H1 (cell line): ENCODE data around the gene NXN. TPM values are rescaled to one million over a fixed set of nuclear protein-coding genes. Genes with fewer than 3 reads are reported as not detected.
A peak's percentile ranks its signal among the peaks of the same experiment; 100 is the strongest.

Source experiments
- CTCF ChIA-PET: fragments of 300-600 bp; sonication (Branson Sonifier 250); formaldehyde crosslinking; loops from one replicate; lab custom pipeline; 2021; ENCODE audit not compliant: partially characterized antibody; lab: Charles Lee
- POLR2A ChIA-PET: fragments of 300-600 bp; sonication (Branson Sonifier 250); formaldehyde crosslinking; loops from one replicate; lab custom pipeline; 2021; ENCODE audit warnings: inconsistent platforms; ENCODE audit not compliant: partially characterized antibody; lab: Charles Lee
- DNase-seq, 2 experiments: peaks; one replicate each; pipeline versions ENCODE4 v3.0.0 to v3.0.0-alpha.2; 2010 to 2022; ENCODE audit warnings: low spot score in 2 of 2, low read depth in 1 of 2, mixed read lengths in 1 of 2
- FAIRE-seq: peaks from 2 replicates; lab custom pipeline; 2011; peaks lifted over from hg19 to GRCh38; lab: Jason Lieb, UNC
- H2AFZ ChIP-seq: 2 replicates; pipeline ENCODE4 v1.8.1; 2012; ENCODE audit warnings: low read length, inconsistent platforms
- H2AK5ac ChIP-seq: 2 replicates; pipeline ENCODE4 v1.6.1; 2013; ENCODE audit warnings: low read depth, low read length
- H2BK120ac ChIP-seq: replicated peaks from 2 replicates; pipeline ENCODE3; 2013; ENCODE audit warnings: low read depth, low read length, inconsistent platforms
- H2BK12ac ChIP-seq: 2 replicates; pipeline ENCODE4 v1.6.1; 2013; ENCODE audit warnings: low read depth, low read length
- H2BK15ac ChIP-seq: 2 replicates; pipeline ENCODE4 v1.6.1; 2013; ENCODE audit warnings: low read length
- H2BK20ac ChIP-seq: 2 replicates; pipeline ENCODE4 v1.6.1; 2013; ENCODE audit warnings: low read length
- H2BK5ac ChIP-seq: 2 replicates; pipeline ENCODE4 v1.6.1; 2013; ENCODE audit warnings: low read depth, low read length
- H3K14ac ChIP-seq: 2 replicates; pipeline ENCODE4 v1.6.1; 2013; ENCODE audit warnings: inconsistent platforms; ENCODE audit not compliant: insufficient read length
- H3K18ac ChIP-seq: 2 replicates; pipeline ENCODE4 v1.6.1; 2013; ENCODE audit warnings: low read length; ENCODE audit errors: extremely low read depth
- H3K23ac ChIP-seq: 2 replicates; pipeline ENCODE4 v1.6.1; 2013; ENCODE audit warnings: inconsistent platforms; ENCODE audit not compliant: insufficient read length
- H3K23me2 ChIP-seq: 2 replicates; pipeline ENCODE4 v1.6.1; 2013; ENCODE audit warnings: low read depth, low read length
- H3K27ac ChIP-seq: 2 replicates; pipeline ENCODE4 v1.6.1; 2011; ENCODE audit warnings: low read depth, low read length, inconsistent platforms
- H3K27me3 ChIP-seq, 4 experiments: replicated peaks in 1 of 4; 1 replicate in 1 of 4; 2 replicates in 3 of 4; pipeline versions ENCODE4 v1.6.1 to v1.8.1; 2011 to 2013; ENCODE audit warnings: low read length in 3 of 4, mild to moderate bottlenecking in 3 of 4, inconsistent platforms in 2 of 4, mixed read lengths in 2 of 4, moderate library complexity in 1 of 4; ENCODE audit not compliant: control insufficient read depth in 3 of 4, insufficient read depth in 3 of 4; ENCODE audit errors: extremely low read depth in 1 of 4
- H3K36me3 ChIP-seq, 4 experiments: 2 replicates each; pipeline versions ENCODE4 v1.6.1 to v1.8.1; 2011 to 2013; ENCODE audit warnings: mild to moderate bottlenecking in 4 of 4, low read length in 3 of 4, moderate library complexity in 2 of 4, control low read depth in 1 of 4, inconsistent platforms in 1 of 4; ENCODE audit not compliant: insufficient read depth in 4 of 4, control insufficient read depth in 2 of 4
- H3K4ac ChIP-seq: replicated peaks from 2 replicates; pipeline ENCODE3; 2013; ENCODE audit warnings: low read length, low read depth, mixed read lengths, inconsistent platforms; ENCODE audit not compliant: insufficient read length
- H3K4me1 ChIP-seq, 4 experiments: replicated peaks in 1 of 4; 1 replicate in 1 of 4; 2 replicates in 3 of 4; pipeline versions ENCODE4 v1.6.1 to v1.8.1; 2011 to 2013; ENCODE audit warnings: low read length in 3 of 4, inconsistent platforms in 2 of 4, mixed read lengths in 1 of 4; ENCODE audit not compliant: insufficient read depth in 4 of 4, control insufficient read depth in 3 of 4
- H3K4me2 ChIP-seq, 2 experiments: 2 replicates each; pipeline versions ENCODE4 v1.6.1 to v1.8.1; 2011 to 2013; ENCODE audit warnings: low read depth in 2 of 2, low read length in 2 of 2, control low read depth in 1 of 2, inconsistent platforms in 1 of 2, mild to moderate bottlenecking in 1 of 2; ENCODE audit not compliant: insufficient read depth in 1 of 2
- H3K4me3 ChIP-seq, 4 experiments: fragments of 200-600, 300-600 bp in 1 of 4; sonication (generic), shearing (Covaris generic), sonication (Bioruptor Twin) in 1 of 4; 2 replicates each; pipeline versions ENCODE4 v1.5.1 to v1.8.1; 2011 to 2016; ENCODE audit warnings: low read length in 4 of 4, low read depth in 3 of 4, control low read depth in 2 of 4, inconsistent platforms in 2 of 4, mild to moderate bottlenecking in 2 of 4, mixed read lengths in 1 of 4, moderate library complexity in 1 of 4; ENCODE audit not compliant: insufficient read depth in 2 of 4; ENCODE audit errors: extremely low read depth in 1 of 4
- H3K56ac ChIP-seq: replicated peaks from 2 replicates; pipeline ENCODE3; 2013; ENCODE audit warnings: low read depth, mild to moderate bottlenecking, mixed read lengths, low read length, inconsistent platforms; ENCODE audit not compliant: insufficient read length
- H3K79me1 ChIP-seq: 2 replicates; pipeline ENCODE4 v1.6.1; 2013; ENCODE audit warnings: low read depth, low read length, control low read depth
- H3K79me2 ChIP-seq, 2 experiments: 2 replicates each; pipeline versions ENCODE4 v1.6.1 to v1.8.1; 2012 to 2013; ENCODE audit warnings: low read length in 2 of 2, mild to moderate bottlenecking in 2 of 2, inconsistent platforms in 1 of 2; ENCODE audit not compliant: insufficient read depth in 2 of 2, control insufficient read depth in 1 of 2
- H3K9ac ChIP-seq, 4 experiments: replicated peaks in 1 of 4; 1 replicate in 1 of 4; 2 replicates in 3 of 4; pipeline versions ENCODE4 v1.6.1 to v1.8.1; 2011 to 2013; ENCODE audit warnings: low read depth in 3 of 4, low read length in 3 of 4, control low read depth in 2 of 4, mild to moderate bottlenecking in 2 of 4, moderate library complexity in 2 of 4, inconsistent platforms in 1 of 4; ENCODE audit errors: extremely low read depth in 1 of 4
- H3K9me3 ChIP-seq, 2 experiments: 2 replicates each; pipeline versions ENCODE4 v1.6.1 to v1.8.1; 2012 to 2013; ENCODE audit warnings: mild to moderate bottlenecking in 2 of 2, moderate library complexity in 2 of 2, control low read depth in 1 of 2, inconsistent platforms in 1 of 2, low read depth in 1 of 2, low read length in 1 of 2, mixed read lengths in 1 of 2; ENCODE audit not compliant: insufficient read depth in 2 of 2
- H4K20me1 ChIP-seq, 2 experiments: replicated peaks in 1 of 2; 2 replicates each; pipeline versions ENCODE3 to v1.8.1; 2011 to 2013; ENCODE audit warnings: inconsistent platforms in 2 of 2, low read length in 2 of 2, mild to moderate bottlenecking in 1 of 2; ENCODE audit not compliant: insufficient read depth in 2 of 2, control insufficient read depth in 1 of 2
- H4K5ac ChIP-seq: 2 replicates; pipeline ENCODE4 v1.6.1; 2013; ENCODE audit warnings: low read length, low read depth, mixed read lengths, inconsistent platforms; ENCODE audit not compliant: insufficient read length
- H4K8ac ChIP-seq: 2 replicates; pipeline ENCODE4 v1.8.0; 2013; ENCODE audit warnings: mild to moderate bottlenecking, moderate library complexity, low read length, inconsistent platforms; ENCODE audit not compliant: insufficient read depth; ENCODE audit errors: extremely low read depth
- H4K91ac ChIP-seq: replicated peaks from 2 replicates; pipeline ENCODE3; 2013; ENCODE audit warnings: low read length, mixed read lengths, inconsistent platforms; ENCODE audit not compliant: insufficient read length
- WGBS, 2 experiments: shearing (Covaris generic) in 1 of 2; methylation state at CpG; one replicate each; pipeline versions ENCODE4 v1.1.6 to v1.1.7; 2013 to 2015; ENCODE audit warnings: low lambda C conversion rate in 2 of 2, mixed read lengths in 2 of 2, inconsistent platforms in 1 of 2, low coverage in 1 of 2, missing lambda C conversion rate in 1 of 2; ENCODE audit not compliant: insufficient replicate concordance in 2 of 2, insufficient coverage in 1 of 2, insufficient read length in 1 of 2; ENCODE audit errors: extremely low coverage in 1 of 2, missing lambda C conversion rate in 1 of 2; 5-methylcytosine and 5-hydroxymethylcytosine counted together
- polyA plus RNA-seq, 7 experiments: library from polyadenylated mRNA; depleted of rRNA in 3 of 7; stranded (reverse) in 5 of 7; unstranded in 2 of 7; fragments of >200 nt in 5 of 7; fragments of 200-250 nt in 2 of 7; gene quantifications; 1 replicate in 5 of 7; 2 replicates in 1 of 7; 4 replicates in 1 of 7; pipeline versions ENCODE4 v1.2.1 to v1.2.3, GENCODE V29; 2011 to 2013; ENCODE audit warnings: missing spikeins in 2 of 7, mixed read lengths in 2 of 7
- total RNA-seq: library from RNA; stranded (reverse); fragmentation: NEBNext Ultra II Directional; extraction: Animal tissue kit (Norgen Biotek cat#: 25700); gene quantifications from 2 replicates; pipeline ENCODE4 v1.2.1, GENCODE V29; 2021

Gene NXN
- total and polyA plus RNA-seq, 2 of the 8 experiments (the other 6 are each of a cell fraction or from before 2014, with no cell fraction given), result 94.1 to 107 TPM

DNA sequence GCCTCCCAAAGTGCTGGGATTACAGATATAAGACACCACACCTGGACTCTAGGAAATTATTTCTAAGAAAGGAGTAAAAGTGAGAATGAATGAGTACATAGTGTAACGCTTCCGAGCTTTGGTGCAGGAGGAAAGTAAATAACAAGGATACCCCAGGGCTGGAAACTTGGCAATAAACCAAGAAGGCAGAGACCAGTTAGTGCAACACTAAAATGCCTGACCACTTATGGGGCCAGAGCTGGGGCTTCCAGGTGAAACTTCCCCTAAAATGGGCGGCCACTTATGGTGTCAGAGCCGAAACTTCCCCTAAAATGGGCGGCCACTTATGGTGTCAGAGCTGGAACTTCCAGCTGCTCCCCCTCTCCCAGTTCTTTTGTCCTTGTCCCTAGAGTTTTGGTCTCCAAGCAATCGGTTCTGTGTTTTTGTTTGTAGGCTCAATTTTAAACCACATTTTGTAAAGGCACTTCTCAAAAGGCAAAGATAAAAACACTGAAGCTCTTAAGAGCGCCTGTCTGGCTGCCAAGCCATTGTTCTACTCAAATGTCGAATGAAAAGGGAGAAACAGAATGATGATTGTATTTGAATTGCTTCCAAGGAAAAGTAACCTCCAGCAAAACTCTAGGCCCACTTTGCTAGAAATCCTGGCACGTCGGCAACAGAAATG, 63.9 kb downstream of the NXN start:
- no peak overlapping the region for H3K9ac ChIP-seq
- 80% methylated on average over 10 of the region's 10 CpGs; no CpG with 5 or more reads in 1 of the 2 experiments for WGBS, 2 experiments
- H4K8ac ChIP-seq, result no peak overlapping the region
- H3K4me1 ChIP-seq, result peaks cover 2 to 15% (median 4%) of the 10 kb centered on the region in 4 experiments; a peak in 5 of 7 replicates
- no peaks in the 10 kb centered on the region for H3K27me3 ChIP-seq
- FAIRE-seq, result no peak
- H3K56ac ChIP-seq, result no peak overlapping the region
- H3K9me3 ChIP-seq, result no peaks in the 10 kb centered on the region
- no peak overlapping the region for H2BK15ac ChIP-seq
- POLR2A ChIA-PET, result interaction anchor here (0.7 to 1.6 kb wide), 4 partner anchors 11 to 34 kb away, joined by 3 to 6 read pairs (median 4); no protein-coding TSS in a partner anchor
- H2BK5ac ChIP-seq, result 0 out of 2 replicates have a peak overlapping the region, but pooled peaks have one; percentile 27
- no peak overlapping the region for H3K4me3 ChIP-seq
- peaks cover 0 to 3% of the 10 kb centered on the region in 2 experiments for H4K20me1 ChIP-seq
- H2AK5ac ChIP-seq, result no peak overlapping the region
- no peak overlapping the region for H2BK12ac ChIP-seq
- 0 out of 8 replicates have a peak, but pooled peaks cover 0 to 3% (median 0%) of the 10 kb centered on the region in 4 experiments for H3K36me3 ChIP-seq
- no peaks in the 10 kb centered on the region for H3K23me2 ChIP-seq
- H3K4me2 ChIP-seq, result peak overlapping the region in 1 of 2 experiments; percentile 50; a peak in 1 of 4 replicates
- no peak overlapping the region for H3K14ac ChIP-seq
- no peak overlapping the region for H2AFZ ChIP-seq
- H2BK20ac ChIP-seq, result no peak overlapping the region; the same call in 1 of the 2 replicates
- no peak overlapping the region for H4K91ac ChIP-seq
- peaks cover 20% of the 10 kb centered on the region for H3K79me1 ChIP-seq
- no peak for DNase-seq
- no peak overlapping the region for H3K18ac ChIP-seq
- CTCF ChIA-PET, result interaction anchor here (0.5 to 4.5 kb wide), 13 partner anchors 10 to 121 kb away, joined by 3 to 22 read pairs (median 4); no protein-coding TSS in a partner anchor
- peaks cover 0 to 70% of the 10 kb centered on the region in 2 experiments; a peak in 2 of 4 replicates for H3K79me2 ChIP-seq
- no peak overlapping the region for H2BK120ac ChIP-seq
- no peak overlapping the region for H3K23ac ChIP-seq
- no peak overlapping the region for H3K27ac ChIP-seq
- no peak overlapping the region for H4K5ac ChIP-seq
- H3K4ac ChIP-seq, result no peak overlapping the region
